Kidney (tissue), 14 donors: ENCODE measurements around the gene ASTN1. TPM values are rescaled to one million over a fixed set of nuclear protein-coding genes. Genes with fewer than 3 reads are reported as not detected.

Experiments
- DNase-seq, 5 donors: peaks; one replicate each; pipeline ENCODE4 v3.0.0-alpha.2; 2013 to 2020
- FAIRE-seq: peaks from 2 replicates; lab custom pipeline; 2012; peaks lifted over from hg19 to GRCh38; lab: Jason Lieb, UNC
- H3K27ac ChIP-seq, 2 donors: one replicate each; pipeline ENCODE4 v1.7.0; 2013; ENCODE audit warnings: low read depth in 2 of 2, low read length in 2 of 2, inconsistent platforms in 1 of 2
- H3K27me3 ChIP-seq: one replicate; pipeline ENCODE4 v1.7.1; 2013; ENCODE audit warnings: low read length, inconsistent platforms; ENCODE audit not compliant: control insufficient read depth, insufficient read depth
- H3K36me3 ChIP-seq, 3 donors: one replicate each; pipeline versions ENCODE4 v1.7.0 to v1.7.1; 2013; ENCODE audit warnings: low read length in 3 of 3, control low read depth in 1 of 3, inconsistent platforms in 1 of 3; ENCODE audit not compliant: insufficient read depth in 3 of 3, control insufficient read depth in 2 of 3
- H3K4me1 ChIP-seq, 3 donors: one replicate each; pipeline versions ENCODE4 v1.7.0 to v1.7.1; 2013; ENCODE audit warnings: low read length in 3 of 3, inconsistent platforms in 1 of 3, low read depth in 1 of 3; ENCODE audit not compliant: control insufficient read depth in 2 of 3, insufficient read depth in 2 of 3
- H3K4me3 ChIP-seq, 3 donors: one replicate each; pipeline versions ENCODE4 v1.7.0 to v1.8.1; 2013; ENCODE audit warnings: low read length in 3 of 3, control low read depth in 1 of 3, inconsistent platforms in 1 of 3
- H3K9ac ChIP-seq, 3 donors: one replicate each; pipeline versions ENCODE4 v1.7.0 to v1.7.1; 2013; ENCODE audit warnings: low read length in 3 of 3, control low read depth in 1 of 3, inconsistent platforms in 1 of 3
- H3K9me3 ChIP-seq, 3 donors: one replicate each; pipeline versions ENCODE4 v1.7.0 to v1.7.1; 2013; ENCODE audit warnings: low read length in 3 of 3, control low read depth in 1 of 3, inconsistent platforms in 1 of 3; ENCODE audit not compliant: control insufficient read depth in 2 of 3, insufficient read depth in 1 of 3
- CTCF ChIP-seq: IDR thresholded peaks from 3 replicates; pipeline ENCODE4 v1.5.1; 2012; ENCODE audit warnings: mild to moderate bottlenecking, moderate library complexity, borderline replicate concordance; ENCODE audit not compliant: insufficient read depth; ENCODE audit errors: extremely low read depth
- intact Hi-C: fragments of 100-400 bp; cut with DNase I; formaldehyde crosslinking; loops from one replicate; pipeline ENCODE4 v1.11.1; 2022
- polyA plus RNA-seq: library from polyadenylated mRNA; stranded (reverse); fragments of 350-450 nt; fragmentation: Illumina TruSeq; extraction: RNeasy Lipid Tissue Mini Kit (QIAGEN cat#74804); gene quantifications from one replicate; pipeline ENCODE4 v1.2.3, GENCODE V29; 2014; ENCODE audit warnings: low read depth, low replicate concordance; ENCODE audit not compliant: insufficient read depth
- total RNA-seq: library from RNA; stranded (reverse); fragmentation: NEBNext Ultra II Directional; extraction: Animal tissue kit (Norgen Biotek cat#: 25700); gene quantifications from one replicate; pipeline ENCODE4 v1.2.1, GENCODE V29; 2021
- donor health status: control.
- donor health status: control.
- donor health status: control.
- donor health status: control.
- donor health status: control.
- donor health status: DM: yes; HTN: yes; CAD: no.
- donor health status: Normal renal cell carcinoma (clear cell type).

Gene ASTN1
- total and polyA plus RNA-seq, 2 donors from 2014 or later, result 0.19 to 0.25 TPM

GRCh38 chr1:177054542-177054941, 110.0 kb downstream of the ASTN1 start:
- intact Hi-C loops, result no loop called here
- no peak overlapping the region for H3K27ac ChIP-seq
- no peak overlapping the region for H3K9ac ChIP-seq
- FAIRE-seq (no peak), DNase-seq (peak in 3 of 5 donors; percentile 24 to 68 (median 61))
- no peaks in the 10 kb centered on the region for H3K4me1 ChIP-seq
- H3K4me3 ChIP-seq, result no peak overlapping the region
- H3K27me3 ChIP-seq, result no peaks in the 10 kb centered on the region
- no peaks in the 10 kb centered on the region for H3K36me3 ChIP-seq
- TF ChIP-seq CTCF, result no peak
- no peaks in the 10 kb centered on the region for H3K9me3 ChIP-seq

- intact Hi-C loops, result no loop called here
- DNase-seq, result peak in 2 of 5 donors; percentile 12 to 17
- H3K36me3 ChIP-seq, result no peaks in the 10 kb centered on the region
- H3K4me3 ChIP-seq, result no peak overlapping the region
- no peaks in the 10 kb centered on the region for H3K4me1 ChIP-seq
- TF ChIP-seq CTCF, result no peak
- no peaks in the 10 kb centered on the region for H3K9me3 ChIP-seq
- no peak for FAIRE-seq
- H3K27ac ChIP-seq, result no peak overlapping the region
- no peaks in the 10 kb centered on the region for H3K27me3 ChIP-seq
- H3K9ac ChIP-seq, result no peak overlapping the region
Measured at GRCh38 chr1:177053648-177054047, 110.9 kb downstream of the ASTN1 start.

GRCh38 chr1:177048314-177049069, 116.0 kb downstream of the ASTN1 start:
- no peak for DNase-seq
- no peaks in the 10 kb centered on the region for H3K9me3 ChIP-seq
- intact Hi-C loops, result no loop called here
- no peaks in the 10 kb centered on the region for H3K4me1 ChIP-seq
- H3K9ac ChIP-seq, result no peak overlapping the region
- H3K27me3 ChIP-seq, result no peaks in the 10 kb centered on the region
- H3K27ac ChIP-seq, result no peak overlapping the region
- H3K36me3 ChIP-seq, result no peaks in the 10 kb centered on the region
- FAIRE-seq, result no peak
- H3K4me3 ChIP-seq, result no peak overlapping the region
- TF ChIP-seq CTCF, result no peak
